ENCODE measurements around the gene VIPR2. TPM values are rescaled to one million over a fixed set of nuclear protein-coding genes. Genes with fewer than 3 reads are reported as not detected.
"Not testable (repeated sequence)": the region's sequence is repeated elsewhere in the genome, so short reads cannot be mapped to it uniquely, and the experiment has no call there.

VIPR2 gene
- total RNA-seq, 4 donors from 2014 or later: 1.8 to 3.7 (median 2.7) TPM

GRCh38 chr7:159177284-159177953 lies 32.8 kb upstream of the VIPR2 start:
- no peak for DNase-seq
- intact Hi-C loops (cut with DNase I; ENCODE audit: low total_unique reads) (no loop called here), in situ Hi-C loops (cut with MboI; ENCODE audit: low pct_ligation_motif_present in 1 of 4, low pct_unique_long_range_greater_than_20kb in 1 of 4, low sequenced_read_pairs in 3 of 4) (no loop called here)
- Histone ChIP-seq H3K4me3 (no peak overlapping the region), H3K27me3 (no peaks in the 10 kb centered on the region), H3K36me3 (no peaks in the 10 kb centered on the region), H3K27ac (no peak overlapping the region), H3K4me1 (peaks cover 0 to 2% (median 0%) of the 10 kb centered on the region in 4 donors), H3K9me3 (no peaks in the 10 kb centered on the region)
- TF ChIP-seq POLR2AphosphoS5 (IDR thresholded peaks at IDR 0.05): no peak
- no peak for TF ChIP-seq EP300 (IDR thresholded peaks at IDR 0.05; ENCODE audit: low read depth)
- no peak for TF ChIP-seq POLR2A (IDR thresholded peaks at IDR 0.05)
- TF ChIP-seq, protein P1, sequence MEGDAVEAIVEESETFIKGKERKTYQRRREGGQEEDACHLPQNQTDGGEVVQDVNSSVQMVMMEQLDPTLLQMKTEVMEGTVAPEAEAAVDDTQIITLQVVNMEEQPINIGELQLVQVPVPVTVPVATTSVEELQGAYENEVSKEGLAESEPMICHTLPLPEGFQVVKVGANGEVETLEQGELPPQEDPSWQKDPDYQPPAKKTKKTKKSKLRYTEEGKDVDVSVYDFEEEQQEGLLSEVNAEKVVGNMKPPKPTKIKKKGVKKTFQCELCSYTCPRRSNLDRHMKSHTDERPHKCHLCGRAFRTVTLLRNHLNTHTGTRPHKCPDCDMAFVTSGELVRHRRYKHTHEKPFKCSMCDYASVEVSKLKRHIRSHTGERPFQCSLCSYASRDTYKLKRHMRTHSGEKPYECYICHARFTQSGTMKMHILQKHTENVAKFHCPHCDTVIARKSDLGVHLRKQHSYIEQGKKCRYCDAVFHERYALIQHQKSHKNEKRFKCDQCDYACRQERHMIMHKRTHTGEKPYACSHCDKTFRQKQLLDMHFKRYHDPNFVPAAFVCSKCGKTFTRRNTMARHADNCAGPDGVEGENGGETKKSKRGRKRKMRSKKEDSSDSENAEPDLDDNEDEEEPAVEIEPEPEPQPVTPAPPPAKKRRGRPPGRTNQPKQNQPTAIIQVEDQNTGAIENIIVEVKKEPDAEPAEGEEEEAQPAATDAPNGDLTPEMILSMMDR (IDR thresholded peaks at IDR 0.05): no peak
- 71 to 76% methylated on average over 3 of the region's 3 CpGs for WGBS, 2 donors (ENCODE audit: low coverage in 1 of 2)

DNA sequence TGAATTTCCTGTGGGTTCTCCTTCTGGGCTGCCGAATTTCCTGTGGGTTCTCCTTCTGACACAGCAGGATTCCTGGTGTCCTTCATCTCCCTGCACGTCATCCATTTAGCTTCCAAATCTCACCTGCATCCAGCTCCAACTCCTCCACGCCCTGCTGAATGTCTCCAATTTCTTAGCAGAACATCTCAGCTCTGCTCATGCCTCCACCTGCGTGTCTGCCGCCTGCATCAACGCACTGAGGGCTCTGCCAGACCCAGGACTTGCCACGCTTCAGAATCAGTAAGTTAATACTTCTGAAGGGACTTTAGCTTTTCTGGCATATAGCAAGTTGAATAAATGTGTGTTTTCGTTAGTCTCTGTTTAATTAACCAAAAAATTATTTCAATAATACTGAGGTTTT lies 31.1 kb upstream of the VIPR2 start:
- H3K27me3 ChIP-seq: no peaks in the 10 kb centered on the region
- TF ChIP-seq POLR2AphosphoS5 (IDR thresholded peaks at IDR 0.05): no peak
- TF ChIP-seq, protein P1 (IDR thresholded peaks at IDR 0.05): no peak
- TF ChIP-seq POLR2A (IDR thresholded peaks at IDR 0.05): no peak
- TF ChIP-seq EP300 (IDR thresholded peaks at IDR 0.05; ENCODE audit: low read depth): no peak
- H3K36me3 ChIP-seq: no peaks in the 10 kb centered on the region
- H3K4me1 ChIP-seq: peaks cover 0 to 2% (median 0%) of the 10 kb centered on the region in 4 donors
- intact Hi-C loops (cut with DNase I; ENCODE audit: low total_unique reads): no loop called here
- no peak overlapping the region for H3K4me3 ChIP-seq
- DNase-seq: no peak
- H3K27ac ChIP-seq: no peak overlapping the region
- WGBS, 2 donors (ENCODE audit: low coverage in 1 of 2): 88 to 90% methylated on average over 2 to 8 of the region's 8 CpGs
- in situ Hi-C loops (cut with MboI; ENCODE audit: low pct_ligation_motif_present in 1 of 4, low pct_unique_long_range_greater_than_20kb in 1 of 4, low sequenced_read_pairs in 3 of 4): no loop called here
- H3K9me3 ChIP-seq: no peaks in the 10 kb centered on the region

DNA sequence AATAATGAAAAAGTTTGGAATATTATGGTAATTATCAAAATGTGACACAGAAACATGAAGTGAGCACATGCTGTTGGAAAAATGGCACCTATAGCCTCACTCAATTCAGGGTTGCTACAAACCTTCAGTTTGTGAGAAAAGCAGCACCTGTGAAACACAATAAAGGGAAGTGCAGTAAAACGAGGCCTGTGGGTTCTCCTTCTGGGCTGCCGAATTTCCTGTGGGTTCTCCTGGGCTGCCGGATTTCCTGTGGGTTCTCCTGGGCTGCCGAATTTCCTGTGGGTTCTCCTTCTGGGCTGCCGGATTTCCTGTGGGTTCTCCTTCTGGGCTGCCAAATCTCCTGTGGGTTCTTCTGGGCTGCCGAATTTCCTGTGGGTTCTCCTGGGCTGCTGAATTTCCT lies 30.4 kb upstream of the VIPR2 start:
- in situ Hi-C loops (cut with MboI; ENCODE audit: low pct_ligation_motif_present in 1 of 4, low pct_unique_long_range_greater_than_20kb in 1 of 4, low sequenced_read_pairs in 3 of 4): not testable (repeated sequence)

GRCh38 chr7:159172400-159172799 lies 27.7 kb upstream of the VIPR2 start:
- no peaks in the 10 kb centered on the region for H3K27me3 ChIP-seq
- no peak overlapping the region for H3K4me3 ChIP-seq
- 79 to 80% methylated on average over 8 to 9 of the region's 9 CpGs for WGBS, 2 donors (ENCODE audit: low coverage in 1 of 2)
- no peaks in the 10 kb centered on the region for H3K36me3 ChIP-seq
- intact Hi-C loops (cut with DNase I; ENCODE audit: low total_unique reads): no loop called here
- in situ Hi-C loops (cut with MboI; ENCODE audit: low pct_ligation_motif_present in 1 of 4, low pct_unique_long_range_greater_than_20kb in 1 of 4, low sequenced_read_pairs in 3 of 4): no loop called here
- H3K27ac ChIP-seq: no peak overlapping the region
- H3K9me3 ChIP-seq: no peaks in the 10 kb centered on the region
- H3K4me1 ChIP-seq: peaks cover 0 to 1% (median 0%) of the 10 kb centered on the region in 4 donors
- DNase-seq: no peak
- TF ChIP-seq EP300 (IDR thresholded peaks at IDR 0.05; ENCODE audit: low read depth) (no peak), POLR2AphosphoS5 (IDR thresholded peaks at IDR 0.05) (no peak), POLR2A (IDR thresholded peaks at IDR 0.05) (no peak)
- TF ChIP-seq, protein P1 (IDR thresholded peaks at IDR 0.05): no peak

More for the DNA sequence above, 30.4 kb upstream of the VIPR2 start:
- intact Hi-C loops (cut with DNase I; ENCODE audit: low total_unique reads); H3K36me3 ChIP-seq; DNase-seq; H3K27me3 ChIP-seq; H3K9me3 ChIP-seq; H3K27ac ChIP-seq; H3K4me1 ChIP-seq; H3K4me3 ChIP-seq: not testable (repeated sequence)
- WGBS, 2 donors (ENCODE audit: low coverage in 1 of 2): 37 to 55% methylated on average over 2 to 6 of the region's 6 CpGs

GRCh38 chr7:159169391-159169790 lies 24.7 kb upstream of the VIPR2 start:
- Histone ChIP-seq H3K27ac (no peak overlapping the region), H3K27me3 (no peaks in the 10 kb centered on the region), H3K9me3 (no peaks in the 10 kb centered on the region), H3K4me3 (no peak overlapping the region), H3K36me3 (no peaks in the 10 kb centered on the region), H3K4me1 (no peaks in the 10 kb centered on the region)
- in situ Hi-C loops (cut with MboI; ENCODE audit: low pct_ligation_motif_present in 1 of 4, low pct_unique_long_range_greater_than_20kb in 1 of 4, low sequenced_read_pairs in 3 of 4) (no loop called here), intact Hi-C loops (cut with DNase I; ENCODE audit: low total_unique reads) (loop anchor here (2.0 kb wide), 1 partner anchor 37 kb away; no protein-coding TSS in a partner anchor)
- TF ChIP-seq EP300 (IDR thresholded peaks at IDR 0.05; ENCODE audit: low read depth) (no peak), POLR2AphosphoS5 (IDR thresholded peaks at IDR 0.05) (no peak), POLR2A (IDR thresholded peaks at IDR 0.05) (no peak)
- TF ChIP-seq, protein P1 (IDR thresholded peaks at IDR 0.05): no peak
- 87 to 100% methylated on average over 1 to 17 of the region's 17 CpGs for WGBS, 2 donors (ENCODE audit: low coverage in 1 of 2)
- DNase-seq: no peak
